GM21367 (cell line): ENCODE results near the gene NFXL1.

Experiments
- ATAC-seq: cut with Tn5 transposase; IDR thresholded peaks from one replicate; pipeline ENCODE4 v1.9.1; 2021; ENCODE audit not compliant: unreplicated experiment

Gene NFXL1

DNA sequence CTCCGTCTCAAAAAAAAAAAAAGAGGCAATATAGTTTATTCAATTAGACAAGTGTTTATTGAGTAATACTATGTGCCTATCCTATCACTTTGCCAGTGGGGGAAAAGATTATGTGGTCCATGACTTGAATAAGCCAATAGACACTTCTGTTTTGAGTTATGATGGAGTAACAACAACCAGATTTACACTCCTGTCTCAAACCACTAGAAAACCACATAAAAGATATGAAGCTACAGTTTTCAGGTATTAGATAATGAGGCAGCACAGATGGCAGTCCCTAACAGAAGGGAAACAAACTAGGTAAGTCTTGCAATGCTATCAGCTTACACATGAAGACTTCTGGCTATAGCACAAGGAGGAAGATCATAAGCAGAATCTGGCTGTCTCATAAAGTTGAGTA lies 22.5 kb downstream of the NFXL1 start:
- ATAC-seq = no peak

DNA sequence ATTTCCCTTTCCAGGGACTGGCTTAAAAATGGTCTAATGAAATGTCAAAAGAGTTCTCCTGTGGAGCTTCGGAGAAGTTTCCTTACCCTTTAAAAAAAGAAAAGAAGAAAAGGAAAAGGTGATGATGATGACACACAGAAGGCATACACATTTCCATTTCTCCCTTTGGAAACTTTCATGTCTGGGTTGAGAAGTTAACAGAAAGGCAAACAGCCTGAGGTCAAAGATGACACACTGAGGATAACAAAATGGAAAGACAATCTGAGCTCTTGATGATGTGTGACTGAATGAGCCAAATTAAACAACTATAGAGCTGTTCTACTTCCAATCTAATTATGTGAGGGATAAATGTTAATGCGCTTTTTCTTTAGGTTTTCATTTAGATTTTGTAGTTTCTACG lies 32.2 kb downstream of the NFXL1 start:
- no peak for ATAC-seq

DNA sequence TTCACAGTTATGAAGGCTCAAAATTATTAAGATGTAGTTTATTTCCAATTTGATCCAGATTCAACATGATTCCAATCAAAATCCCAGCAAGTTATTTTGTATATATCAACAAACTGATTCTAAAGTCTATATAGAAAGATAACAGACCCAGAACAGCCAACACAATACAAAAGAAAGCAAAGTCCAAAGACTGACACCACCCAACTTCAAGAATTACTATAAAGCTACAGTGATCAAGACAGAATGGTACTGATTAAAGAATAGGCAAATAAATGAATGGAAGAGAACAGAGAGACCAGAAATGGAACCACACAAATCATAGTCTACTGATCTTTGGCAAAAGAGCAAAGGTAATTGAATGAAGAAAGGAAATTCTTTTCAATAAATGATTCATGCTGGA lies 34.9 kb downstream of the NFXL1 start:
- no peak for ATAC-seq

DNA sequence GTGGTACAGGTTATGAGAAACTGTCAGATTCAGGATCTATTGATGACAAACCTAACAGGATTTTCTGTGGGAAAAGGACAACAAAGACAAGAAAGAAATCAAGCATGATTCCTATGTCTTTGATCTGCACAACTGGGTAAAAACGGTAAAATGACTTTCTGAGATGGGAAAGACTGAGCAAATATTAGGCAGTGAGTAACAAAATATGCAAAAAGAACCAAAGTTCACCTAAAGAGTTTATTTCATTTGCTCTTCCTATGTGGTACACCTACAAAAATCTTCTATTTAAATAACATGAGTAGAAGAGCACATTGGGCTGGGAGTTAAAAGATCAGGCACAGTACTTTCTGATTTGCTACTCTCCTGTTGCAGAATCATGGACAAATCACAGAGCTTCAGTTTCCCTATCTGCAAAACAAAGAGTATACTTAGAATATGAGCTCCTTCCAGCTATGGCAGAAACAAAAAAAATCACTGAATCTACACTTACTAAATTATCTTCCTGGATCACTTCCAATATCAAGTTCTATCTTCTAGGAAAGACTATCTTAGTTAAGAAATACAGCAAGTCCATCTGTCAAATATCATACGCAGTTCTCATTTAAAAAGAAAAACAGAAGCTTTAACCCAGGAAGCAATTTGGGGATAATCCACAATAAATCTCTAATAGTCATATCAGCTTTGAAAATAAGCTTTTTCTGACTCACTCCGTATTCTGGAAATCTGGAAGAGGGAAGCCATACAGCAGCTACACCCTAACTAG lies 37.4 kb downstream of the NFXL1 start:
- ATAC-seq = no peak

DNA sequence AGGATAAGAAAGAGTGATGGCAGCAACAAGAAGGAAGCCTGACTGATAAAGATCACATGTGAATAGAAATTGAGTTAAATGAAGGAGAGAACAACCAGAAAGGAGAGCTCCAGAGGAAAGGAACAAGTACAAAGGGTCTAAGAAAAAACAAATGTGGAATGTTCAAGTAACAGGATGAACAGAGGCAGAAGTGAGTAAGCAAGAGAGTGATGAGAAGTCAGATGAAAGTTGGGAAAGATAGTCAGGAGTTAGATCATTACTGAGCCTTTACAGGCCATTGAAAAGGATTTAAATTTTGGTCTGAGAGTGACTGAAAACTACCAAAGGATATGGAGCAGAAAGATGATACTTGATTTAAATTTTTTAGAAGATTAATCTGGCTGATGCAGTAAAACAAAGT lies 38.1 kb downstream of the NFXL1 start:
- no peak for ATAC-seq

DNA sequence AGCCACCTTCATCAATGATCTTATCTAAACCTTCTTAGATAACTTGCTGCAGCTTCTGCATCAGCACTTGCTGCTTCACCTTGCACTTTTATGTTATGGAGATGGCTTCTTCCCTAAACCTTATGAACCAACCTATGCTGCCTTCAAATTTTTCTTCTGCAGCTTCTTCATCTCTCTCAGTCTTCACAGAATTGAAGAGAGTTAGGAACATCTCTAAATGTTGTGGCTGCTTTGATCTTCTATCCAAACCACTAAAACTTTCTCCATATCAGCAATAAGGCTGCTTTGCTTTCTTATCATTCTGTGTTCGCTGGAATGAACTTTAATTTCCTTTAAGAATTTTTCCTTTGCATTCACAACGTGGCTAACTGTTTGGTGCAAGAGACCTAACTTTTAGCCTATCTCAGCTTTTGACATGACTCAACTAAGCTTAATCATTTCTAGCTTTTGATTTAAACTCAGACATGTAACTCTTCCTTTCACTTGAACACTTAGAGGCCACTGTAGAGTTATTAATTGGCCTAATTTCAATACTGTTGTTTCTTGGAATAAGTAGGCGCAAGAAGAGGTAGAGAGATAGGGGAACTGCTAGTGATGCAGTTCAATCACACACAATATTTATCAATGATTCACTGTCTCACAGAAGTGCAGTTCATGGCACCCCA lies 40.4 kb downstream of the NFXL1 start:
- ATAC-seq = no peak

DNA sequence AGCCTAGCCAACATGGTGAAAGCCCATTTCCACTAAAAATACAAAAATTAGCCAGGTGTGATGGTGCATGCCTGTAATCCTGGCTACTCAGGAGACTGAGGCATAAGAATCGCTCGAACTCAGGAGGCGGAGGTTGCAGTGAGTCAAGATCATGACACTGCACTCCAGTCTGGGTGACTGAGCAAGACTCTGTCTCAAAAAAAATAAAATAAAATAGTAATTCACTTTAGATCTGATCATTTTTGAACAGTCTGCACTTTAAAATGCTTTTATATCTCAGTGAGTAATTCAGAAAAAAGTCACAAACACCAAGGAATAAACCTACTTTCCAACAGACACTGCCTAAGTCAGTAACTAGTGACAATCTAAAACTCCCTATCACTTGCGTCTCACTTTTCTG lies 50.9 kb downstream of the NFXL1 start:
- ATAC-seq = no peak

DNA sequence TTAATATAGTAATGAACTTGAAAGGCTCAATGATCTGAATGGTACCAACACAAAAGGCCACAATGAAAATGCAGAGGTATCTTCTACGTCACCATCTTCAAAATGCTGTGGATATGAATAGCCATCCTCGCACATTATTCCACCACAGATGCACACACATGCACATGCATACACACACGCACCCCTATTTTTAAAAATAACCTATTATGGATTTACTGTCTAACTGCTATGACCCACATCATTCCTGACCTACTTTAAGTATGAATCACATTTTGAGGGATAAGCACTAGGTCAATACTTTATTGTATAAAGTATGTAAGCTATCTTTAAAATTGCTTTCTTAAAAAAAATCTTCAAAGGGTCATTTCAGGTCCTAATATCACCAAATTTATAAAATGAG lies 52.1 kb downstream of the NFXL1 start:
- no peak for ATAC-seq

DNA sequence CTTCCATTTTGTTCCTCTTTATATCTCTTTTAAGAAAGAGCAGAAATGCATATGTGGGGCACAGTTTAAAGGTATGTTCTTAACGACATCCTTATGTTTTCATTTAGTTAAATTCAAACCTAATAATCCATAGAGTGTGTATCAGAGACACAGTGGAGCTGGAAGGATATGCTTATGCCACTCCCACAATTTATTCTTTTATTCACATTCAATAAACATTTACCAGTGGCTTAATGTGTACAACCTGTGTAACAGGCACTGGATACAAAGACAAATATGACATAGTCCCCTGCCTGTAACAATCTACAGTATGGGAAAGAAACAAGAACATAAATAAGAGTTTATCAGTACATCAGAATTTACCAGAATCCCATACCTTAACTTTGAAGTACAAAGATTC lies 54.1 kb downstream of the NFXL1 start:
- no peak for ATAC-seq

DNA sequence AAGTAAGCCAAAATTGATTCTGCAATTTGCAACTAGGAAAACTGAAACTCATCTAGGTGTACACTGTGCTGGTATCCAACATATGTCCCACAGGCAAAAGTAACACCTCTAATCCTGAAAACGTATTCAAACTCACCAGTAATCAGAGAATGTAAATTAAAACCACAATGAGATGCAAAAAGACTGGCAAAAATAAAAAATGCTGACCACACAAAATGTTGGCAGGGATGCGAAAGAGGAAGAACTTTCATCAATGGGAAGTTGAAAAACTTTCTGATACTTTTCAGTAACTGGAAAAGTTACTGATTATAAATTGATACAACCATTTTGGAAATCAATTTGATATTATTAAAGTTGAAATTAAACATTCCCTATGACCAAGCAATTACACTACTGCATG lies 56.4 kb downstream of the NFXL1 start:
- no peak for ATAC-seq

DNA sequence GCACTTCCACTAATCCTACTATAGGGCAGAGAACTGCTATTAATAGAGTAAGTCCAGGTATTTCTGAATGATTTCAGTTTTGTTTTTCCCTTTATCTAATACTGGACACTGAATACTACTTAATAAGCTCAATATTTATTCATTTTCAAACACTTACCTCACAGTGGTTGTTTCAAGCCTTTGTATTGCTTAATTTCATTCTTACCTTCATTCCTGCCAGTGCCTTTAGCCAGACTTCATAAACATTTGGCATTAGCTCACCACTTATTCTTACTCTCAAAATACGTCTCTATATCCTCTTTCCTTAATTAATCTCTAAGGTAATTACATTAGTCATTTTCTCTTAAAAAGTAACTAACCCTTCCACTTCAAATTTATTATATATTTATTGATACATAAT lies 57.7 kb downstream of the NFXL1 start:
- ATAC-seq = no peak

DNA sequence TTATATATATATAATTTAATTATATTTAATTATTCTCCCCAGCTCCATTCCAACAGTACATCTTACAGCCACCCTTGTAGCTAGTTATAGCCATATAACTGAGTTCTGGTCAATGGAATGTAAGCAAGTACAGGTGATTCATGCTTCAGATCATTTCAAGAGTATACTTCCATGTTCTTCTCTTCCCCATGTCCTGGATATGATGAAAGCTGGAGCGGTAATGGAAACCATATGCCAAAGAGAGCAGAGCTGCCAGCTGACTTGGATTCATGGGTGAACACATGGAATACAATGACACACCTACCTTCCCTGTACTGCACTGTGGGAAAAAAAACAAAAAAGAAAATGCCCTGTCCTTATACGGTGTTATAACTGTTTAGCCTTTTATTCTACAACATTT lies 59.0 kb downstream of the NFXL1 start:
- ATAC-seq = no peak

DNA sequence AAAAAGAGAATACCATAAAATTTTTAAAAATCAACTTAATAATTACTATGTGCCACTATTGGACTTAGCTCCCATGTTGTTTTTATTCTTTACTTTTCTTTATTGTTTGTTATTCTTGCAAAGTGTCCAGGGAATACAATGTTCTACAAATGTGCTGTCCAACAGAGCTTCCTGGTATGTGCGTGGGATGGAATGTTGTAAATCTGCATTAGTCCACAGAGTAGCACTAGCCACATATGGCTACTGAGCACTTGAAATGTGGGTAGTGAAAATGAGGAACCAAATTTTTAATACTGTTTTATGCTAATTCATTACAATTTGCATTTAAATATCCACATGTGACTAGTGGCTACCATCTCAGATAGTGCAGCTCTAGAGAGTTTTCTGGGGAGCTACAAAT lies 62.2 kb downstream of the NFXL1 start:
- no peak for ATAC-seq

DNA sequence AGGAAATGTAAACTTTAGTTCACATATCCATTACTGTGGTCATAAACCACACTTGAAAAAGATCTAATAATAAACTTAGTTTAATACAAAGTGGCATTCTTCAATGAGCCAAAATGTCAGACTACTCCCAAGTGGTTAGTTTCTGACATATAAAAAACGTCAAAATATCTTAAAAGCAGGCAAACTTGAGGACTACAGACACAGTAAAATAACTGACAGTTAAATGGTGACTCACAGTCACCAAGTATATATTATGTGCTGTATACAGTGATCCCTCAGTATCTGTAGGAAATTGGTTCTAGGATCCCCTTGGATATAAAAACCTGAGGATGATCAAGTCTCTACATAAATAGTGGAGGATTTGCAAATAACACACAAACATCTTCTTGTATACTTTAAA lies 64.9 kb downstream of the NFXL1 start:
- no peak for ATAC-seq

DNA sequence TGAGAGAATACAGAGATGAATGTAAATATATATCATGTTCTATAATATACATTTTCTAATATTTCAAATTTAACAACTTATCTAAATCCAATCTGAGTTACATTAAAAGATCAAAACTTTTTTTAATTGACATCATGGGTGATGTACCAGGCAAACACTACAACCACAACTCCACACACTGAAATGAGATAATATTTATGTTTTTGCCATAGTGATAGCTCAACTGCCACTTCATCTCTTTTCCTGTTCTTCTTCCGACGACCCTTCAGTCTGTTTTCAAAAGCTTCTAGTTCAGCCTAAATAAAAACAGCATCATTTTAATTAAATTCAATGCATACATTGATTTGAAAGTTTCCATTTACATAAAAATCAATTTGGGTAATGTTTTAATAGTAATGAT lies 66.3 kb downstream of the NFXL1 start:
- no peak for ATAC-seq

DNA sequence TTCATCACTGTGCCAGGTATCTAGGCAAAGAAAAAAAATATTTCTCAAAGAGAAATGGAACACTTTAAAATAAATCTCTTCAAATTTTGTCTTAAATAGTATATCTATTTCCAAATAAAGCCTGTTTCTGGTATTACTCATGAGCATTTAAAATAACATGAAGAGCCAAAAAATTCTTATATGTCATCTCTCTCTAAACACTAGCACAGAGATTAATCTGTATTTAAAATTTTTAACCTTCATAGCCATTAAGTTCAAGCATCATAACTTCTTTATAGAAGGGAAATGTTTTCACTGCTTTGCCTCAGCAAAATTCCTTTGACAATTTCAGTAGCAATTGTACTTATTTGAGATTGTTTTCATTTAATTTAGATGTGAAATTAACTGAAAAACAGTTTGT lies 71.4 kb downstream of the NFXL1 start:
- ATAC-seq = no peak

DNA sequence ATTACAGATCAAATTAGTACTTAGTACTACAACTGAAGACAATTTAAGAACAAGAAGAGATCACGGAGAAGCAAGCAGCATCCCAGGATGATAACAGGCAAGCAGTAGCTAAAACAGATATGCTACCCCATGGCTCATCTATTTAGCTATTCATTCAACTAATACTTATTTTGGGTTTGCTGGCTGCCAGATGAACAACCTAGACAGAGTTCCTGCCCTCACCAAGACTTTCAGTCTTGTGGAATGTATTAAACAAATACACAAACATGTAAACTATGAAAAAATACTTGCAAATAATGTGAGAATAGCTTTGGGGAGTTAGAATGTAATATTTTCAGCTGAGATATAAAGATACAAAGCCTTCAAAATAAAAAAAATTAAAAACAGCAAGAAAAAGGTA lies 74.1 kb downstream of the NFXL1 start:
- ATAC-seq = no peak

DNA sequence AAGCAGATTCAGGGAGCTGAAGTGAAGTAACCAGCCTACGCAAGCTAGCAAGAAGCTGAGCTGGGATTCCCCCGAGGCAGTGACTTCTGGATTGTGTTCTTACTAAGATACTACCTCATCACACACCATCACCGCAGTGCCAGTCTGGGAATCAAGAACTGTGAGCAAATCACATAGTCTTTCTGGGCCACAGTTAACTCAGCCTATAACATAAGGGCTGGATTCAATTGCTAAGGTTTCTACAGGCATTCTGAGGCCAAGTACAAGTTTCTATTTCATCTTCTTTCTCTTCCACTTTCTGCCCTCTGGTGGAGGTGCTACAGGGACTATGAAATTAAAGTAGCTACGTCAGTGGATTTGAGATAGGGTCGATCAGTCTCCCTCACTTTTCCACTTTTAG lies 75.1 kb downstream of the NFXL1 start:
- ATAC-seq = peak; percentile 59

DNA sequence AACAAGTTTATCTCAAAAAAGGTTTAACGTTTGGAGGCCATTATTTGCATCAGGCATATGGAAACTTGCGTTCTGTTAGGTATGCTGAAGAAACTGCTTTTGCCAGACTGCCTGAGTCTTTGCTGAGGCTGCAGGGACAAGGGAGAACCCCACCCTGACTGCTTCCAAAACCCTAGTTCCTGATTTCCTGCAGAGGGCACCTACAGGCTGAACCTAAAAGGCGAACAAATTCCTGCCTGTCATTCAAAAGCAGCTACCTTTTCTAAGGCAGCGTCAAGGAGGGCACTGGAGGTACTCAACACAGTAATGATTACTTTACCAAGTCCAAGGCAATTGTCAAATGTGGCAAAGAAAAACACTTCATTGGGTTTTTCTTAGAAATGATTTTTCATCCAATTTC lies 75.9 kb downstream of the NFXL1 start:
- ATAC-seq = no peak

DNA sequence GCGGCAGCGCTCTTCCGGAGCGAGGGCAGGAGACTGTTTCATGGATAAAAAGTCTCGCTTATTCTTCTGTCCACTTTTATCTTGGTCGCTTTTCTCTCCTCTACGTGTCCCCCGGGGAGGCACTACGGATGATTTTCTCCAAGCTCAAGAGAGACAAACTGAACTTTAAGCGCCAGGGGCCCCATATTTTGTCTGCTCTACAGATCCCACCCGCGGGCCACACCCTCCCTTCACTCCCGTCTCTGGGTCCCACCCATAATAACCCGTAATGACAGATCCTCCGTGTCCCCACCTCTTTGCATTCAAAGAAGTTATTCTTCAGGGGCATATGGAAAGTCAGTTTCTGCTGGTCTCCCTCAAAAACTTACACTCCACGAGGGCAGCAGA lies 76.5 kb downstream of the NFXL1 start, which contains the start of gene CORIN:
Gene CORIN (minus strand): TSS at position 160 of the 387 bp plus-strand sequence. CDS start 118 bp downstream, at position 42.
- no peak for ATAC-seq

DNA sequence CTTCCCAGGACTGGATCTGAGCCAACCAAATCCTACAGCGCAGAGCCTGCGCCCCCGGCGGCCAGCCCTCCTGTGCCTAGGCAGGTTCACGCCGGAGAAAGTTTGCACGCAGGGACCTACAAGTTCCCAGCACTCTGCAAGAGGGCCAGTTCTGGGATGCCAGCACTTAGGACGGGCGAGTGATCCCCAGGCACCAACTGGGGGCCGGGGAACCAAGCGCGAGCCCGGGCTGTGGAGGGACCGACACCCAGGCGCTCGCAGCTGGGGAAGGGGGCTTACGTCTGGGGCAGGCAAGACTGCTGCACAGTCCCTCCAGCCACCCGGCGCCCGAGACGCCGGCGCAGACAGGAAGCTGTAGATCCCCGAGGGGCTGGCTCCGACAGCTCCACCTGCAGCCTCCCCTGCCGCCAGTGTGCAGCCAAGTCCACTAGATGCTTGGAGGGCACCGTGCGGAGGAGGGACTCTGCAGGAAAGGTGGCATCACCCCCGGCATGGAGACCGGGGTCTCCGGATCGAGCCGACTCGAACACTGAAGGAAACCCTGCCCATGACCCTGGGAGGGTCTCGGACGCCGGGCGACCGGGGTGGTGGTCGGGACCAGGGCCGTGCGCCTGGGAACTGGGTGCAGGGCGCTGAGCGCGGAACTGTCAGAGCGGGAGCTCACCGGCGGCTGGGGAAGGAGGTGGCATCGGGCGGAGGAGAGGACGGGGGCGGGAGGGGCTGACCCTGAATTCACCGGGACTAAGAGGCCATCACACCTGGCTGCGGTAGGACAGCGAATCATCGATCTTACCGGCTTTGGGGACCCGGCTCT lies 77.1 kb downstream of the NFXL1 start:
- ATAC-seq = peak; percentile 52

DNA sequence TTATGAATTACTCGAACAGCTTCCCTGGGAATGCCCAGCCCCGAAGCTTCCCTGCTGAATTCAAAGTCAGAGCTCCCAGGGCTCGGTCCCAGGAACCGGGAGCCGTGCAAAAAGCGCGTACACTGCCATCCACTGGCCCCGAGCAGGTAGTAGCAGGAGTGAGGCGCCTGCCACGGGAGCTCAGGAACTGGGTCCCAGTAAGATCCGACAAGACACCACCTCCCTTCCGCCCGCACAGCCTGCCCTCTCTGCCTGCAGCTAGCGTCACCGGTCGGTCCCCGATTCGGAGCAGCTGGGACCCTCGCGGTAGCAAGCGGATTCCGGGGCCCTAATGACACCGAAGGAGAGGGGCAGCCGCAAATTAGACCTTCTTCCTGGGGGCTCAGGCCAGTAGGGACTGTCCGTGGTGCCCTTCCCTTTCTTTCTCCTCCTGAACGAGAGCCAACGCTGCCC lies 77.7 kb downstream of the NFXL1 start:
- peak; percentile 66 for ATAC-seq
